Thyroid gland (tissue), 4 donors: ENCODE measurements around the gene TNS4. TPM values are rescaled to one million over a fixed set of nuclear protein-coding genes. Genes with fewer than 3 reads are reported as not detected.

ENCODE experiments used
- DNase-seq, 2 donors: peaks; one replicate each; pipeline ENCODE4 v3.0.0-alpha.2; 2019
- H3K27ac ChIP-seq, 3 donors: fragments of 200-600 bp; sonication (generic); 1 replicate in 2 of 3; 2 replicates in 1 of 3; pipeline ENCODE4 v1.5.1; 2016 to 2019; ENCODE audit warnings: mild to moderate bottlenecking in 1 of 3, moderate library complexity in 1 of 3
- H3K27me3 ChIP-seq: fragments of 200-600 bp; sonication (generic); one replicate; pipeline ENCODE4 v1.5.1; 2019
- H3K36me3 ChIP-seq, 2 donors: fragments of 200-600 bp; sonication (generic); one replicate each; pipeline ENCODE4 v1.5.1; 2016 to 2019
- H3K4me1 ChIP-seq, 2 donors: fragments of 200-600 bp; sonication (generic); one replicate each; pipeline ENCODE4 v1.5.1; 2017 to 2019
- H3K4me3 ChIP-seq, 3 donors: fragments of 200-600 bp; sonication (generic); replicated peaks in 1 of 3; 1 replicate in 2 of 3; 2 replicates in 1 of 3; pipeline ENCODE4 v1.5.1; 2016; ENCODE audit warnings: mild to moderate bottlenecking in 1 of 3
- H3K9me3 ChIP-seq: fragments of 200-600 bp; sonication (generic); one replicate; pipeline ENCODE4 v1.5.1; 2017
- CTCF ChIP-seq, 6 experiments: fragments of 200-600 bp in 3 of 6; fragments of 450-650 bp in 3 of 6; sonication (generic) in 3 of 6; IDR thresholded peaks; one replicate each; pipeline ENCODE4 v1.5.1; 2016 to 2019; ENCODE audit warnings: antibody characterized with exemption in 6 of 6, mild to moderate bottlenecking in 2 of 6, inconsistent platforms in 1 of 6, moderate library complexity in 1 of 6
- POLR2A ChIP-seq, 2 donors: fragments of 450-650 bp; IDR thresholded peaks; one replicate each; pipeline ENCODE4 v1.6.1; 2017; ENCODE audit warnings: antibody characterized with exemption in 2 of 2, mild to moderate bottlenecking in 2 of 2, moderate library complexity in 1 of 2
- WGBS, 2 donors: methylation state at CpG; one replicate each; pipeline ENCODE4 v1.1.5; 2017; 5-methylcytosine and 5-hydroxymethylcytosine counted together
- intact Hi-C: fragments of 100-400 bp; cut with DNase I; formaldehyde crosslinking; loops from one replicate; pipeline ENCODE4 v1.15.1; 2023
- total RNA-seq, 4 donors: library from RNA; depleted of rRNA; stranded (reverse); fragments of >200 nt; gene quantifications; one replicate each; pipeline ENCODE4 v1.2.3, GENCODE V29; 2016

Gene TNS4
- total RNA-seq, 4 donors from 2014 or later: 5.4 to 24.7 (median 16.2) TPM

GRCh38 chr17:40531051-40531991, 29.9 kb upstream of the TNS4 start:
- H3K27me3 ChIP-seq: no peaks in the 10 kb centered on the region
- no peaks in the 10 kb centered on the region for H3K9me3 ChIP-seq
- intact Hi-C loops: loop anchor here (5.0 kb wide), 2 partner anchors 54 to 89 kb away; partner anchors contain the start of gene IGFBP4
- peaks cover 33 to 61% of the 10 kb centered on the region in 2 donors for H3K4me1 ChIP-seq
- peak overlapping the region; percentile 75 to 99 (median 94) for H3K27ac ChIP-seq
- no peak overlapping the region for H3K4me3 ChIP-seq
- WGBS, 2 donors: 72 to 73% methylated on average over 15 of the region's 15 CpGs
- no peaks in the 10 kb centered on the region for H3K36me3 ChIP-seq
- TF ChIP-seq CTCF (IDR thresholded peaks at IDR 0.05): no peak
- TF ChIP-seq POLR2A (IDR thresholded peaks at IDR 0.05): peak in 1 of 2 donors; percentile 33
- peak; percentile 84 to 89 for DNase-seq

GRCh38 chr17:40530531-40530994, 29.1 kb upstream of the TNS4 start:
- Histone ChIP-seq H3K4me3 (no peak overlapping the region), H3K9me3 (no peaks in the 10 kb centered on the region), H3K36me3 (no peaks in the 10 kb centered on the region), H3K27ac (peak overlapping the region; percentile 75 to 99 (median 94)), H3K27me3 (no peaks in the 10 kb centered on the region), H3K4me1 (peaks cover 28 to 53% of the 10 kb centered on the region in 2 donors)
- WGBS, 2 donors: 96% methylated on average over 5 of the region's 5 CpGs
- intact Hi-C loops: loop anchor here (5.0 kb wide), 2 partner anchors 53 to 88 kb away; partner anchors contain the start of gene IGFBP4
- peak in 1 of 2 donors; percentile 3 for DNase-seq
- TF ChIP-seq CTCF (IDR thresholded peaks at IDR 0.05) (no peak), POLR2A (IDR thresholded peaks at IDR 0.05) (no peak)

- intact Hi-C loops: loop anchor here (5.0 kb wide), 2 partner anchors 53 to 88 kb away; partner anchors contain the start of gene IGFBP4
- peak overlapping the region; percentile 75 to 99 (median 94) for H3K27ac ChIP-seq
- 96 to 100% methylated on average over 2 of the region's 2 CpGs for WGBS, 2 donors
- no peak overlapping the region for H3K4me3 ChIP-seq
- no peaks in the 10 kb centered on the region for H3K36me3 ChIP-seq
- TF ChIP-seq POLR2A (IDR thresholded peaks at IDR 0.05) (no peak), CTCF (IDR thresholded peaks at IDR 0.05) (no peak)
- no peaks in the 10 kb centered on the region for H3K9me3 ChIP-seq
- no peak for DNase-seq
- H3K27me3 ChIP-seq: no peaks in the 10 kb centered on the region
- H3K4me1 ChIP-seq: peaks cover 22 to 48% of the 10 kb centered on the region in 2 donors
Observed at GRCh38 chr17:40529991-40530390, 28.6 kb upstream of the TNS4 start.

- Histone ChIP-seq H3K4me3 (no peak overlapping the region), H3K4me1 (peaks cover 19 to 38% of the 10 kb centered on the region in 2 donors), H3K27ac (peak overlapping the region; percentile 57 to 99 (median 94)), H3K36me3 (no peaks in the 10 kb centered on the region), H3K9me3 (no peaks in the 10 kb centered on the region), H3K27me3 (no peaks in the 10 kb centered on the region)
- WGBS, 2 donors: 83 to 88% methylated on average over 10 of the region's 10 CpGs
- intact Hi-C loops: no loop called here
- TF ChIP-seq CTCF (IDR thresholded peaks at IDR 0.05) (no peak), POLR2A (IDR thresholded peaks at IDR 0.05) (no peak)
- peak in 1 of 2 donors; percentile 18 for DNase-seq
Observed at GRCh38 chr17:40528692-40529417, 27.4 kb upstream of the TNS4 start.
